PC-3 (cell line): ENCODE measurements around the gene CREBBP. TPM values are rescaled to one million over a fixed set of nuclear protein-coding genes. Genes with fewer than 3 reads are reported as not detected.

Source experiments
- ATAC-seq: fragments of 200-7000 bp; cut with Tn5 transposase; 2 replicates; pipeline ENCODE4 v1.9.1; 2020; ENCODE audit warnings: mild to moderate bottlenecking, moderate library complexity
- BruUV-seq: library from RNA; stranded (reverse); fragments of 400-500 nt; replicated peaks from 2 replicates; lab custom pipeline; 2021; lab: Mats Ljungman, UMichigan
- CTCF ChIA-PET: fragments of 300-600 bp; sonication (Branson Sonifier 250); formaldehyde crosslinking; loops from one replicate; lab custom pipeline; 2022; ENCODE audit warnings: antibody characterized with exemption; lab: Charles Lee
- POLR2A ChIA-PET: fragments of 300-600 bp; sonication (Branson Sonifier 250); formaldehyde crosslinking; loops from one replicate; lab custom pipeline; 2022; ENCODE audit warnings: antibody characterized with exemption; ENCODE audit not compliant: unreplicated experiment; lab: Charles Lee
- DNase-seq: peaks from one replicate; pipeline ENCODE4 v3.0.0-alpha.2; 2015
- H2AFZ ChIP-seq: fragments of 300-600 bp; sonication (generic); 2 replicates; pipeline ENCODE4 v1.6.0; 2016; ENCODE audit warnings: antibody characterized with exemption, low read length
- H3F3A ChIP-seq: fragments of 300-600 bp; sonication (generic); one replicate; pipeline ENCODE4 v1.6.0; 2017; ENCODE audit warnings: antibody characterized with exemption, low read length, control low read depth, mild to moderate bottlenecking; ENCODE audit not compliant: unreplicated experiment
- H3K27ac ChIP-seq: fragments of 300-600 bp; sonication (generic); 2 replicates; pipeline ENCODE4 v1.5.1; 2016; ENCODE audit warnings: mild to moderate bottlenecking, low read length
- H3K27me3 ChIP-seq: fragments of 300-600 bp; sonication (generic); 2 replicates; pipeline ENCODE4 v1.6.1; 2016; ENCODE audit warnings: low read length, mixed read lengths
- H3K36me3 ChIP-seq: fragments of 300-600 bp; sonication (generic); 2 replicates; pipeline ENCODE4 v1.6.1; 2016; ENCODE audit warnings: low read depth, mixed run types, low read length, mixed read lengths
- H3K4me1 ChIP-seq: fragments of 300-600 bp; sonication (generic); 2 replicates; pipeline ENCODE4 v1.5.1; 2016; ENCODE audit warnings: low read length; ENCODE audit not compliant: insufficient read depth
- H3K4me2 ChIP-seq: fragments of 300-600 bp; sonication (generic); 2 replicates; pipeline ENCODE4 v1.6.0; 2016; ENCODE audit warnings: low read length
- H3K4me3 ChIP-seq: fragments of 300-600 bp; sonication (generic); 2 replicates; pipeline ENCODE4 v1.5.1; 2016; ENCODE audit warnings: mild to moderate bottlenecking, low read length, mixed read lengths
- H3K79me2 ChIP-seq: fragments of 300-600 bp; sonication (generic); 2 replicates; pipeline ENCODE4 v1.6.1; 2017; ENCODE audit warnings: low read length, mixed read lengths
- H3K9ac ChIP-seq: fragments of 300-600 bp; sonication (generic); 2 replicates; pipeline ENCODE4 v1.6.0; 2016; ENCODE audit warnings: mild to moderate bottlenecking, low read length
- H3K9me2 ChIP-seq: fragments of 300-600 bp; sonication (generic); replicated peaks from 2 replicates; pipeline ENCODE4 v1.6.1; 2016; ENCODE audit warnings: mixed run types, low read length, mixed read lengths
- H3K9me3 ChIP-seq: fragments of 300-600 bp; sonication (generic); 2 replicates; pipeline ENCODE4 v1.6.1; 2016; ENCODE audit warnings: low read length, mixed read lengths
- H4K20me1 ChIP-seq: fragments of 300-600 bp; sonication (generic); 2 replicates; pipeline ENCODE4 v1.6.1; 2016; ENCODE audit warnings: low read length, mixed read lengths
- CTCF ChIP-seq: fragments of 300-600 bp; sonication (generic); conservative IDR thresholded peaks from 2 replicates; pipeline ENCODE4 v1.5.1; 2017; ENCODE audit warnings: antibody characterized with exemption, low read depth, mild to moderate bottlenecking, low read length
- EZH2 ChIP-seq: fragments of 300-600 bp; sonication (generic); IDR thresholded peaks from one replicate; pipeline ENCODE4 v1.6.1; 2017; ENCODE audit warnings: antibody characterized with exemption, mild to moderate bottlenecking, low read length; ENCODE audit not compliant: unreplicated experiment
- EZH2phosphoT487 ChIP-seq: fragments of 300-600 bp; sonication (generic); IDR thresholded peaks from 2 replicates; pipeline ENCODE4 v1.6.1; 2018; ENCODE audit warnings: mild to moderate bottlenecking, antibody characterized with exemption, low read length, borderline replicate concordance
- intact Hi-C: fragments of 100-400 bp; cut with micrococcal nuclease; formaldehyde crosslinking; loops from 2 replicates; pipeline ENCODE4 v1.9.0; 2023
- total RNA-seq: library from RNA; depleted of rRNA; stranded (reverse); fragments of >200 nt; gene quantifications from 2 replicates; pipeline ENCODE4 v1.2.3, GENCODE V29; 2014

The CREBBP gene
- total RNA-seq, 1 experiment from 2014 or later = 21.9 TPM

- Histone ChIP-seq H3K27me3 (no peaks in the 10 kb centered on the region), H3K27ac (no peak overlapping the region), H3F3A (no peaks in the 10 kb centered on the region), H3K9me3 (no peaks in the 10 kb centered on the region), H4K20me1 (no peaks in the 10 kb centered on the region), H3K36me3 (peaks cover 10% of the 10 kb centered on the region), H3K4me2 (no peak overlapping the region), H3K9ac (no peak overlapping the region), H3K79me2 (no peaks in the 10 kb centered on the region), H2AFZ (no peak overlapping the region), H3K9me2 (no peaks in the 10 kb centered on the region), H3K4me3 (no peak overlapping the region), H3K4me1 (no peaks in the 10 kb centered on the region)
- POLR2A ChIA-PET = no interaction called here
- intact Hi-C loops = no loop called here
- DNase-seq (no peak), ATAC-seq (no peak)
- no TSS peak for BruUV-seq
- TF ChIP-seq EZH2phosphoT487 = no peak
- no peak for TF ChIP-seq EZH2
- no peak for TF ChIP-seq CTCF
- CTCF ChIA-PET = no interaction called here
Observed at GRCh38 chr16:3740934-3741333, 139.6 kb downstream of the CREBBP start.

- CTCF ChIA-PET = no interaction called here
- no TSS peak for BruUV-seq
- no peak overlapping the region for H3K4me2 ChIP-seq
- H3K4me1 ChIP-seq = no peaks in the 10 kb centered on the region
- H3F3A ChIP-seq = no peaks in the 10 kb centered on the region
- POLR2A ChIA-PET = no interaction called here
- no peaks in the 10 kb centered on the region for H4K20me1 ChIP-seq
- no peaks in the 10 kb centered on the region for H3K27me3 ChIP-seq
- H3K4me3 ChIP-seq = no peak overlapping the region
- no peaks in the 10 kb centered on the region for H3K9me2 ChIP-seq
- peaks cover 10% of the 10 kb centered on the region for H3K36me3 ChIP-seq
- H3K9ac ChIP-seq = no peak overlapping the region
- intact Hi-C loops = no loop called here
- DNase-seq = no peak
- no peak overlapping the region for H3K27ac ChIP-seq
- no peak overlapping the region for H2AFZ ChIP-seq
- H3K9me3 ChIP-seq = no peaks in the 10 kb centered on the region
- H3K79me2 ChIP-seq = no peaks in the 10 kb centered on the region
- TF ChIP-seq EZH2phosphoT487 (no peak), CTCF (no peak), EZH2 (no peak)
- ATAC-seq = no peak
Observed at GRCh38 chr16:3740186-3740585, 140.3 kb downstream of the CREBBP start.

GRCh38 chr16:3739636-3740035 is 140.9 kb downstream of the CREBBP start:
- intact Hi-C loops = no loop called here
- Histone ChIP-seq H3K79me2 (no peaks in the 10 kb centered on the region), H3K4me2 (no peak overlapping the region), H3K9me2 (no peaks in the 10 kb centered on the region), H2AFZ (no peak overlapping the region), H3F3A (no peaks in the 10 kb centered on the region), H3K9me3 (no peaks in the 10 kb centered on the region), H4K20me1 (no peaks in the 10 kb centered on the region), H3K9ac (no peak overlapping the region), H3K4me1 (no peaks in the 10 kb centered on the region), H3K4me3 (no peak overlapping the region), H3K36me3 (peaks cover 10% of the 10 kb centered on the region), H3K27ac (no peak overlapping the region), H3K27me3 (no peaks in the 10 kb centered on the region)
- no TSS peak for BruUV-seq
- no peak for DNase-seq
- ATAC-seq = no peak
- TF ChIP-seq EZH2phosphoT487 = no peak
- no peak for TF ChIP-seq CTCF
- TF ChIP-seq EZH2 = no peak
- ChIA-PET POLR2A (no interaction called here), CTCF (no interaction called here)
